Pancreas (tissue), 10 donors: Measurements from ENCODE around the gene TET1. TPM values are rescaled to one million over a fixed set of nuclear protein-coding genes. Genes with fewer than 3 reads are reported as not detected.

Experiments
- ATAC-seq, 4 donors: fragments of 200-7000 bp; cut with Tn5 transposase; one replicate each; pipeline versions ENCODE4 v1.8.0 to v1.9.1; 2020; ENCODE audit warnings: mild to moderate bottlenecking in 4 of 4, moderate library complexity in 4 of 4
- DNase-seq, 6 donors: peaks; one replicate each; pipeline ENCODE4 v3.0.0-alpha.2; 2020
- FAIRE-seq: peaks from 2 replicates; lab custom pipeline; 2012; peaks lifted over from hg19 to GRCh38; lab: Jason Lieb, UNC
- H3K27ac ChIP-seq, 4 donors: fragments of 200-600 bp; sonication (generic); 1 replicate in 3 of 4; 2 replicates in 1 of 4; pipeline versions ENCODE4 v1.5.0 to v1.8.0; 2020
- H3K27me3 ChIP-seq, 4 donors: fragments of 200-600 bp; one replicate each; pipeline ENCODE4 v1.8.0; 2021
- H3K36me3 ChIP-seq, 3 donors: fragments of 200-600 bp; sonication (generic) in 1 of 3; one replicate each; pipeline versions ENCODE4 v1.5.0 to v1.8.0; 2020 to 2021
- H3K4me1 ChIP-seq, 3 donors: fragments of 200-600 bp; one replicate each; pipeline ENCODE4 v1.8.0; 2021
- H3K4me3 ChIP-seq, 4 donors: fragments of 200-600 bp; sonication (generic) in 2 of 4; one replicate each; pipeline versions ENCODE4 v1.5.0 to v1.8.0; 2020 to 2021
- H3K9me3 ChIP-seq, 4 donors: fragments of 200-600 bp; one replicate each; pipeline ENCODE4 v1.8.0; 2021
- WGBS, 2 donors: extraction: QIAGEN DNeasy Blood & Tissue Kit; methylation state at CpG; one replicate each; pipeline ENCODE4 v1.1.7; 2013; 5-methylcytosine and 5-hydroxymethylcytosine counted together
- intact Hi-C, 3 donors: fragments of 100-400 bp; cut with DNase I; formaldehyde crosslinking; loops; one replicate each; pipeline versions ENCODE4 v1.11.1 to v1.14.2; 2022
- polyA plus RNA-seq, 2 donors: library from polyadenylated mRNA; stranded (reverse); fragments of 200-250 nt; gene quantifications; one replicate each; pipeline ENCODE4 v1.2.3, GENCODE V29; 2013
- total RNA-seq, 6 donors: library from RNA; stranded (reverse); fragmentation: NEBNext Ultra II Directional in 4 of 6; extraction: Animal tissue kit (Norgen Biotek cat#: 25700) in 4 of 6; gene quantifications; one replicate each; pipeline versions ENCODE4 v1.2.1 to v1.2.4, GENCODE V29; 2021 to 2023
- TF ChIP-seq, protein P1 (sequence below), 4 donors: fragments of 200-600 bp; sonication (generic) in 3 of 4; IDR thresholded peaks; one replicate each; pipeline versions ENCODE4 v1.5.0 to v1.8.0; 2021; ENCODE audit warnings: antibody characterized with exemption in 4 of 4
- donor health status: healthy with polysubstance abuse.
- donor health status: DM: no; HTN: no; CAD: no; lungs with moderate emphysema.
- donor health status: DM: no; HTN: no; CAD: no.
- donor health status: control.
- donor health status: control.
- donor health status: Bipolar disorder and iron deficiency.
- donor health status: DM: yes; HTN: yes; CAD: no.
- donor health status: DM: no; HTN: no; CAD: no.
- donor health status: DM: no; HTN: no; CAD: no.
- donor health status: DM: yes; HTN: yes; CAD: no.

TET1 gene
- total and polyA plus RNA-seq, 8 donors: 0.11 to 1.6 (median 0.77) TPM

DNA sequence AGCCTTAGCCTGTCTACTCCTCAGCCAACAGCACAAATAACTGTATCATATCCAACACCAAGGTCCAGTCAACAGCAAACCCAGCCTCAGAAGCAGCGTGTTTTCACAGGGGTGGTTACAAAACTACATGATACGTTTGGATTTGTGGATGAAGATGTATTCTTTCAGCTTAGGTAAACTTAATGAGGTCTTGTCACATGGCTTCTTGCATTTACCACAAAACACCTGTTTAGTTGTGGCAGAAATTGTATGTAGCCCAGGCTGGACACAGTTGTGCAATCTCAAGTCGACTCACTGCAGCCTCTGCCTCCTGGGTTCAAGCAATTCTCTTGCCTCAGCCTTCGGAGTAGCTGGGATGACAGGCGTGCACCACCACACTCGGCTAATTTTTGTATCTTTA, 182.3 kb downstream of the TET1 start:
- Histone ChIP-seq H3K36me3 (peaks cover 3 to 85% (median 33%) of the 10 kb centered on the region in 3 donors), H3K4me1 (no peaks in the 10 kb centered on the region), H3K27me3 (no peaks in the 10 kb centered on the region), H3K4me3 (no peak overlapping the region), H3K9me3 (no peaks in the 10 kb centered on the region), H3K27ac (no peak overlapping the region)
- ATAC-seq (no peak), FAIRE-seq (no peak), DNase-seq (no peak)
- TF ChIP-seq, protein P1, sequence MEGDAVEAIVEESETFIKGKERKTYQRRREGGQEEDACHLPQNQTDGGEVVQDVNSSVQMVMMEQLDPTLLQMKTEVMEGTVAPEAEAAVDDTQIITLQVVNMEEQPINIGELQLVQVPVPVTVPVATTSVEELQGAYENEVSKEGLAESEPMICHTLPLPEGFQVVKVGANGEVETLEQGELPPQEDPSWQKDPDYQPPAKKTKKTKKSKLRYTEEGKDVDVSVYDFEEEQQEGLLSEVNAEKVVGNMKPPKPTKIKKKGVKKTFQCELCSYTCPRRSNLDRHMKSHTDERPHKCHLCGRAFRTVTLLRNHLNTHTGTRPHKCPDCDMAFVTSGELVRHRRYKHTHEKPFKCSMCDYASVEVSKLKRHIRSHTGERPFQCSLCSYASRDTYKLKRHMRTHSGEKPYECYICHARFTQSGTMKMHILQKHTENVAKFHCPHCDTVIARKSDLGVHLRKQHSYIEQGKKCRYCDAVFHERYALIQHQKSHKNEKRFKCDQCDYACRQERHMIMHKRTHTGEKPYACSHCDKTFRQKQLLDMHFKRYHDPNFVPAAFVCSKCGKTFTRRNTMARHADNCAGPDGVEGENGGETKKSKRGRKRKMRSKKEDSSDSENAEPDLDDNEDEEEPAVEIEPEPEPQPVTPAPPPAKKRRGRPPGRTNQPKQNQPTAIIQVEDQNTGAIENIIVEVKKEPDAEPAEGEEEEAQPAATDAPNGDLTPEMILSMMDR (IDR thresholded peaks at IDR 0.05): no peak
- intact Hi-C loops: no loop called here
- WGBS, 2 donors: 76 to 87% methylated on average over 6 of the region's 6 CpGs

Other genes starting within 250 kb of the TET1 start
- 10 to 100 TPM; 23.1 to 53.6 (median 28.7) TPM for gene HNRNPH3, start 228.3 kb upstream of the TET1 start, total RNA-seq
- gene HNRNPH3, start 228.3 kb upstream of the TET1 start, polyA plus RNA-seq: 10 to 100 TPM; 72.3 to 95.3 TPM
- 10 to 100 TPM; 19.4 to 47.5 (median 27.8) TPM for gene PBLD, start 227.4 kb upstream of the TET1 start, total RNA-seq
- gene PBLD, start 227.4 kb upstream of the TET1 start, polyA plus RNA-seq: 10 to 100 TPM; 11.9 to 14.2 TPM
- 10 to 100 TPM in 3 of 6 donors, 1 to 10 TPM in 3; 8.6 to 15.5 (median 10.0) TPM for gene RUFY2, start 153.1 kb upstream of the TET1 start, total RNA-seq
- 1 to 10 TPM; 3.6 to 7.8 TPM for gene RUFY2, start 153.1 kb upstream of the TET1 start, polyA plus RNA-seq
- gene DNA2, start 88.4 kb upstream of the TET1 start, total RNA-seq: 1 to 10 TPM in 5 of 6 donors, under 1 TPM in 1; 0.92 to 2.8 (median 1.5) TPM
- gene DNA2, start 88.4 kb upstream of the TET1 start, polyA plus RNA-seq: 1 to 10 TPM; 1.3 to 2.1 TPM
- gene SLC25A16, start 32.8 kb upstream of the TET1 start, total RNA-seq: 10 to 100 TPM in 5 of 6 donors, 1 to 10 TPM in 1; 10.0 to 17.6 (median 13.4) TPM
- gene SLC25A16, start 32.8 kb upstream of the TET1 start, polyA plus RNA-seq: 10 to 100 TPM; 10.8 to 13.7 TPM
- gene CCAR1, start 160.9 kb downstream of the TET1 start, total RNA-seq: 10 to 100 TPM; 12.1 to 29.0 (median 20.9) TPM
- gene CCAR1, start 160.9 kb downstream of the TET1 start, polyA plus RNA-seq: 10 to 100 TPM; 31.1 to 47.7 TPM